ENCODE data around the gene SYT1. TPM values are rescaled to one million over a fixed set of nuclear protein-coding genes. Genes with fewer than 3 reads are reported as not detected.

The SYT1 gene
- total RNA-seq, 1 experiment from 2014 or later, result 44.9 TPM

DNA sequence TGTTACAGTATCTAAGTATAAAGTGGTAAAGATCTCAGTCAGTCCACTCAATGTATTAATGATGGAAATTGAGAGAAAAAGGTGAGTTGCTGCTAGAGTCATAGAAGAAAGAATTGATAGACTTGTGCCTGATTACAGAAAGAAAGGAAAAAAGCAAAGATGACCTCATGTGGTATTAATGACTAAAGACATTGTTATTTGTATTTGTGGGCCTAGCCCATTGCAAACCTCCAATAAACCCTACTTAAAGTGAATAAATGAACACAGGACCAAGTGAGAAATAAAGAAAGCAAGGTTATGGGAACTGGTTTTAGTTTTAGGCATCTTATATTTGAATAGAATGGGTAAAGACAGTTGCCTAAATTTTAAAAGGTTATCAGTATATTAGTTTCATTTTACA lies 105.5 kb downstream of the SYT1 start:
- CTCF ChIA-PET, result no interaction called here
- Histone ChIP-seq H3K36me3 (ENCODE audit: control insufficient read depth in 1 of 2, insufficient read depth in 2 of 2, low read length in 2 of 2) (no peaks in the 10 kb centered on the region), H3K4me2 (ENCODE audit: low read length) (peak overlapping the region; percentile 4; the same call in 1 of the 2 replicates), H3K9me3 (ENCODE audit: control insufficient read depth in 1 of 2, insufficient read depth in 1 of 2, low read depth in 1 of 2, low read length in 2 of 2) (no peaks in the 10 kb centered on the region), H3K27me3 (ENCODE audit: insufficient read depth, low read length) (no peaks in the 10 kb centered on the region), H3K9me2 (ENCODE audit: insufficient read depth) (no peaks in the 10 kb centered on the region), H4K20me1 (ENCODE audit: insufficient read depth) (no peaks in the 10 kb centered on the region), H3K27ac (ENCODE audit: low read depth, low read length) (peak overlapping the region; percentile 16; the same call in 1 of the 2 replicates), H3K79me2 (ENCODE audit: insufficient read depth, low read length) (no peaks in the 10 kb centered on the region; the same call in 1 of the 2 replicates), H3K9ac (ENCODE audit: low read length) (no peak overlapping the region), H2AFZ (ENCODE audit: low read depth, low read length, poor library complexity, severe bottlenecking) (no peak overlapping the region), H3K4me3 (replicated peaks in 1 of 2; ENCODE audit: low read depth in 1 of 2, low read length in 2 of 2) (no peak overlapping the region), H3K4me1 (ENCODE audit: control insufficient read depth in 1 of 2, insufficient read depth in 2 of 2, low read length in 2 of 2) (peaks cover 0 to 14% of the 10 kb centered on the region in 2 experiments; a peak in 2 of 4 replicates)
- BruUV-seq (replicated peaks), result no TSS peak
- intact Hi-C loops (cut with micrococcal nuclease), result no loop called here
- TF ChIP-seq EZH2phosphoT487 (IDR thresholded peaks at IDR 0.05; ENCODE audit: borderline replicate concordance), result no peak
- TF ChIP-seq, protein P1, sequence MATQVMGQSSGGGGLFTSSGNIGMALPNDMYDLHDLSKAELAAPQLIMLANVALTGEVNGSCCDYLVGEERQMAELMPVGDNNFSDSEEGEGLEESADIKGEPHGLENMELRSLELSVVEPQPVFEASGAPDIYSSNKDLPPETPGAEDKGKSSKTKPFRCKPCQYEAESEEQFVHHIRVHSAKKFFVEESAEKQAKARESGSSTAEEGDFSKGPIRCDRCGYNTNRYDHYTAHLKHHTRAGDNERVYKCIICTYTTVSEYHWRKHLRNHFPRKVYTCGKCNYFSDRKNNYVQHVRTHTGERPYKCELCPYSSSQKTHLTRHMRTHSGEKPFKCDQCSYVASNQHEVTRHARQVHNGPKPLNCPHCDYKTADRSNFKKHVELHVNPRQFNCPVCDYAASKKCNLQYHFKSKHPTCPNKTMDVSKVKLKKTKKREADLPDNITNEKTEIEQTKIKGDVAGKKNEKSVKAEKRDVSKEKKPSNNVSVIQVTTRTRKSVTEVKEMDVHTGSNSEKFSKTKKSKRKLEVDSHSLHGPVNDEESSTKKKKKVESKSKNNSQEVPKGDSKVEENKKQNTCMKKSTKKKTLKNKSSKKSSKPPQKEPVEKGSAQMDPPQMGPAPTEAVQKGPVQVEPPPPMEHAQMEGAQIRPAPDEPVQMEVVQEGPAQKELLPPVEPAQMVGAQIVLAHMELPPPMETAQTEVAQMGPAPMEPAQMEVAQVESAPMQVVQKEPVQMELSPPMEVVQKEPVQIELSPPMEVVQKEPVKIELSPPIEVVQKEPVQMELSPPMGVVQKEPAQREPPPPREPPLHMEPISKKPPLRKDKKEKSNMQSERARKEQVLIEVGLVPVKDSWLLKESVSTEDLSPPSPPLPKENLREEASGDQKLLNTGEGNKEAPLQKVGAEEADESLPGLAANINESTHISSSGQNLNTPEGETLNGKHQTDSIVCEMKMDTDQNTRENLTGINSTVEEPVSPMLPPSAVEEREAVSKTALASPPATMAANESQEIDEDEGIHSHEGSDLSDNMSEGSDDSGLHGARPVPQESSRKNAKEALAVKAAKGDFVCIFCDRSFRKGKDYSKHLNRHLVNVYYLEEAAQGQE (IDR thresholded peaks at IDR 0.05; ENCODE audit: low read depth), result no peak
- 0 out of 2 replicates have a peak, but pooled peaks have one; percentile 5 for TF ChIP-seq RAD21 (IDR thresholded peaks at IDR 0.05; ENCODE audit: low read depth)
- TF ChIP-seq FOSL1 (IDR thresholded peaks at IDR 0.05; ENCODE audit: low read depth), result 0 out of 2 replicates have a peak, but pooled peaks have one; percentile 25
- TF ChIP-seq, protein P2, sequence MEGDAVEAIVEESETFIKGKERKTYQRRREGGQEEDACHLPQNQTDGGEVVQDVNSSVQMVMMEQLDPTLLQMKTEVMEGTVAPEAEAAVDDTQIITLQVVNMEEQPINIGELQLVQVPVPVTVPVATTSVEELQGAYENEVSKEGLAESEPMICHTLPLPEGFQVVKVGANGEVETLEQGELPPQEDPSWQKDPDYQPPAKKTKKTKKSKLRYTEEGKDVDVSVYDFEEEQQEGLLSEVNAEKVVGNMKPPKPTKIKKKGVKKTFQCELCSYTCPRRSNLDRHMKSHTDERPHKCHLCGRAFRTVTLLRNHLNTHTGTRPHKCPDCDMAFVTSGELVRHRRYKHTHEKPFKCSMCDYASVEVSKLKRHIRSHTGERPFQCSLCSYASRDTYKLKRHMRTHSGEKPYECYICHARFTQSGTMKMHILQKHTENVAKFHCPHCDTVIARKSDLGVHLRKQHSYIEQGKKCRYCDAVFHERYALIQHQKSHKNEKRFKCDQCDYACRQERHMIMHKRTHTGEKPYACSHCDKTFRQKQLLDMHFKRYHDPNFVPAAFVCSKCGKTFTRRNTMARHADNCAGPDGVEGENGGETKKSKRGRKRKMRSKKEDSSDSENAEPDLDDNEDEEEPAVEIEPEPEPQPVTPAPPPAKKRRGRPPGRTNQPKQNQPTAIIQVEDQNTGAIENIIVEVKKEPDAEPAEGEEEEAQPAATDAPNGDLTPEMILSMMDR (IDR thresholded peaks at IDR 0.05 in 2 of 3, conservative IDR thresholded peaks at IDR 0.05 in 1 of 3; ENCODE audit: borderline replicate concordance in 1 of 3, insufficient read depth in 1 of 3, low read depth in 2 of 3, low read length in 2 of 3), result no peak
- RAD21 ChIA-PET (ENCODE audit: low non-redundant PET in 1 of 2, low total read pairs in 2 of 2, uncharacterized antibody in 2 of 2, unreplicated experiment in 2 of 2), result interaction anchor here in 1 of 2 experiments (0.6 kb wide), 1 partner anchor 1100 kb away, joined by 3 read pairs; no protein-coding TSS in a partner anchor
- POLR2A ChIA-PET, result no interaction called here
- no peak for DNase-seq (ENCODE audit: low read depth, low spot score)
- no peak for ATAC-seq

Data from HCT116 (cell line).